Smooth muscle cell (in vitro differentiated cells): ENCODE results near the gene PPM1E. TPM values are rescaled to one million over a fixed set of nuclear protein-coding genes. Genes with fewer than 3 reads are reported as not detected.

Experiments
- DNase-seq: peaks from one replicate; lab custom pipeline; 2025; ENCODE audit not compliant: unreplicated experiment; lab: John Stamatoyannopoulos, UW
- H2AFZ ChIP-seq: fragments of 200-600 bp; sonication (generic); 2 replicates; pipeline ENCODE4 v1.6.0; 2016; ENCODE audit warnings: antibody characterized with exemption, low read depth, mild to moderate bottlenecking
- H3F3A ChIP-seq: fragments of 200-600 bp; sonication (generic); 2 replicates; pipeline ENCODE4 v1.6.0; 2017; ENCODE audit warnings: antibody characterized with exemption, low read depth
- H3K27ac ChIP-seq: fragments of 200-600 bp; sonication (generic); 2 replicates; pipeline ENCODE4 v1.5.1; 2016; ENCODE audit warnings: low read depth, mild to moderate bottlenecking
- H3K27me3 ChIP-seq: fragments of 200-600 bp; sonication (generic); 2 replicates; pipeline ENCODE4 v1.6.1; 2016; ENCODE audit warnings: low read depth, mild to moderate bottlenecking
- H3K36me3 ChIP-seq: fragments of 200-600 bp; sonication (generic); 2 replicates; pipeline ENCODE4 v1.5.1; 2016; ENCODE audit warnings: low read depth
- H3K4me1 ChIP-seq: fragments of 200-600 bp; sonication (generic); 2 replicates; pipeline ENCODE4 v1.5.1; 2016; ENCODE audit warnings: low read depth
- H3K4me2 ChIP-seq: fragments of 200-600 bp; sonication (generic); 2 replicates; pipeline ENCODE4 v1.6.0; 2016; ENCODE audit warnings: mild to moderate bottlenecking
- H3K4me3 ChIP-seq: fragments of 200-600 bp; sonication (generic); 2 replicates; pipeline ENCODE4 v1.5.1; 2016; ENCODE audit warnings: mild to moderate bottlenecking
- H3K79me2 ChIP-seq: fragments of 200-600 bp; sonication (generic); 2 replicates; pipeline ENCODE4 v1.6.0; 2016; ENCODE audit warnings: low read depth, mild to moderate bottlenecking
- H3K9ac ChIP-seq: fragments of 200-600 bp; sonication (generic); 2 replicates; pipeline ENCODE4 v1.6.0; 2016; ENCODE audit warnings: low read depth
- H3K9me3 ChIP-seq: fragments of 200-600 bp; sonication (generic); replicated peaks from 2 replicates; pipeline ENCODE4 v1.5.1; 2016; ENCODE audit warnings: low read depth
- H4K20me1 ChIP-seq: fragments of 200-600 bp; sonication (generic); 2 replicates; pipeline ENCODE4 v1.6.0; 2016; ENCODE audit warnings: low read depth
- CTCF ChIP-seq: fragments of 200-600 bp; sonication (generic); IDR thresholded peaks from 2 replicates; pipeline ENCODE4 v1.5.1; 2017; ENCODE audit warnings: borderline replicate concordance, mild to moderate bottlenecking, antibody characterized with exemption; ENCODE audit not compliant: insufficient read depth, poor library complexity, severe bottlenecking
- WGBS: methylation state at CpG from one replicate; pipeline ENCODE4 v1.1.7; 2016; ENCODE audit warnings: low lambda C conversion rate; 5-methylcytosine and 5-hydroxymethylcytosine counted together
- polyA plus RNA-seq: library from polyadenylated mRNA; unstranded; fragments of >200 nt; fragmentation: Nextera tagmentation; extraction: Ambion mirVana; gene quantifications from 2 replicates; pipeline ENCODE4 v1.2.1, GENCODE V29; 2016
- total RNA-seq: library from RNA; depleted of rRNA; stranded (reverse); fragments of >200 nt; gene quantifications from 2 replicates; pipeline ENCODE4 v1.2.3, GENCODE V29; 2014

The PPM1E gene
- total and polyA plus RNA-seq, 2 experiments from 2014 or later: 0.29 to 0.72 TPM

- peaks cover 6% of the 10 kb centered on the region for H3K4me1 ChIP-seq
- 62% methylated on average over 1 of the region's 1 CpG for WGBS
- H2AFZ ChIP-seq: no peak overlapping the region
- no peaks in the 10 kb centered on the region for H3F3A ChIP-seq
- no peak overlapping the region for H3K9ac ChIP-seq
- no peak overlapping the region for H3K4me3 ChIP-seq
- no peak overlapping the region for H3K4me2 ChIP-seq
- H4K20me1 ChIP-seq: no peaks in the 10 kb centered on the region
- H3K27ac ChIP-seq: no peak overlapping the region
- H3K79me2 ChIP-seq: no peaks in the 10 kb centered on the region
- no peaks in the 10 kb centered on the region for H3K27me3 ChIP-seq
- H3K9me3 ChIP-seq: no peaks in the 10 kb centered on the region
- DNase-seq: no peak
- H3K36me3 ChIP-seq: no peaks in the 10 kb centered on the region
- no peak for TF ChIP-seq CTCF
Measured at GRCh38 chr17:58785097-58785496, 29.4 kb downstream of the PPM1E start.

- no peaks in the 10 kb centered on the region for H3K9me3 ChIP-seq
- peak overlapping the region; percentile 7 for H3K9ac ChIP-seq
- peak overlapping the region; percentile 56 for H3K27ac ChIP-seq
- no peak overlapping the region for H3K4me3 ChIP-seq
- H3K27me3 ChIP-seq: no peaks in the 10 kb centered on the region
- H3F3A ChIP-seq: no peaks in the 10 kb centered on the region
- no peak for TF ChIP-seq CTCF
- no peak for DNase-seq
- no peaks in the 10 kb centered on the region for H3K79me2 ChIP-seq
- 25% methylated on average over 3 of the region's 3 CpGs for WGBS
- H4K20me1 ChIP-seq: no peaks in the 10 kb centered on the region
- H2AFZ ChIP-seq: no peak overlapping the region
- H3K4me2 ChIP-seq: peak overlapping the region; percentile 76
- H3K4me1 ChIP-seq: peaks cover 6% of the 10 kb centered on the region
- no peaks in the 10 kb centered on the region for H3K36me3 ChIP-seq
Measured at GRCh38 chr17:58786586-58787295, 31.1 kb downstream of the PPM1E start.

- H4K20me1 ChIP-seq: no peaks in the 10 kb centered on the region
- H3K27ac ChIP-seq: no peak overlapping the region
- no peak overlapping the region for H2AFZ ChIP-seq
- H3F3A ChIP-seq: no peaks in the 10 kb centered on the region
- no peak overlapping the region for H3K4me3 ChIP-seq
- H3K79me2 ChIP-seq: no peaks in the 10 kb centered on the region
- no peak overlapping the region for H3K9ac ChIP-seq
- 95% methylated on average over 7 of the region's 7 CpGs for WGBS
- no peaks in the 10 kb centered on the region for H3K9me3 ChIP-seq
- no peaks in the 10 kb centered on the region for H3K36me3 ChIP-seq
- no peaks in the 10 kb centered on the region for H3K27me3 ChIP-seq
- no peak for TF ChIP-seq CTCF
- H3K4me2 ChIP-seq: no peak overlapping the region
- no peak for DNase-seq
- H3K4me1 ChIP-seq: peaks cover 6% of the 10 kb centered on the region
Measured at GRCh38 chr17:58788199-58788598, 32.5 kb downstream of the PPM1E start.

- Histone ChIP-seq H3K4me1 (peaks cover 6% of the 10 kb centered on the region), H3F3A (no peaks in the 10 kb centered on the region), H3K27ac (peak overlapping the region; percentile 19), H4K20me1 (no peaks in the 10 kb centered on the region), H3K79me2 (no peaks in the 10 kb centered on the region), H3K9ac (no peak overlapping the region), H3K36me3 (no peaks in the 10 kb centered on the region), H3K27me3 (no peaks in the 10 kb centered on the region), H2AFZ (peak overlapping the region; percentile 9), H3K4me3 (no peak overlapping the region), H3K4me2 (peak overlapping the region; percentile 8), H3K9me3 (no peaks in the 10 kb centered on the region)
- 50% methylated on average over 3 of the region's 3 CpGs for whole genome bisulfite sequencing
- no peak for DNase-seq
- TF ChIP-seq CTCF: no peak
Measured at GRCh38 chr17:58789160-58789559, 33.5 kb downstream of the PPM1E start.
